Measurements from ENCODE around the gene FIGNL1.

Gene FIGNL1

GRCh38 chr7:50397320-50397970 lies 52.7 kb downstream of the FIGNL1 start:
- DNase-seq (ENCODE audit: low read depth, low spot score) = no peak

- no peak for DNase-seq (ENCODE audit: low read depth, low spot score)
These were observed 53.3 kb downstream of the FIGNL1 start for GRCh38 chr7:50396856-50397255.

- DNase-seq (ENCODE audit: low read depth, low spot score) = no peak
These were observed 55.8 kb downstream of the FIGNL1 start for GRCh38 chr7:50394315-50394714.
